Activated CD4-positive, alpha-beta T cell treated with anti-CD3 and anti-CD28 coated beads, Interleukin-2, amount 50 U/mL, for 4 hours (primary cell): Measurements from ENCODE around the gene OXCT1.
"Not testable (repeated sequence)": the region's sequence is repeated elsewhere in the genome, so short reads cannot be mapped to it uniquely, and the experiment has no call there.

Experiments
- DNase-seq, 2 experiments: peaks; one replicate each; pipeline ENCODE4 v3.0.0-alpha.2; 2020

OXCT1 gene

GRCh38 chr5:41770799-41771198, 99.4 kb downstream of the OXCT1 start:
- DNase-seq = no peak

- no peak for DNase-seq
Measured at GRCh38 chr5:41768692-41769091, 101.5 kb downstream of the OXCT1 start.

- DNase-seq = no peak
Measured at GRCh38 chr5:41764650-41765049, 105.6 kb downstream of the OXCT1 start.

- no peak for DNase-seq
Measured at GRCh38 chr5:41763574-41763973, 106.7 kb downstream of the OXCT1 start.

GRCh38 chr5:41763081-41763480, 107.1 kb downstream of the OXCT1 start:
- DNase-seq = no peak

GRCh38 chr5:41762426-41762825, 107.8 kb downstream of the OXCT1 start:
- no peak for DNase-seq

GRCh38 chr5:41761663-41762062, 108.6 kb downstream of the OXCT1 start:
- DNase-seq = no peak

GRCh38 chr5:41755705-41756104, 114.5 kb downstream of the OXCT1 start:
- no peak for DNase-seq

- no peak for DNase-seq
Measured at GRCh38 chr5:41754857-41755256, 115.4 kb downstream of the OXCT1 start.

GRCh38 chr5:41751867-41752266, 118.4 kb downstream of the OXCT1 start:
- DNase-seq = no peak

- DNase-seq = no peak
Measured at GRCh38 chr5:41748631-41749030, 121.6 kb downstream of the OXCT1 start.

- no peak for DNase-seq
Measured at GRCh38 chr5:41747708-41748107, 122.5 kb downstream of the OXCT1 start.

GRCh38 chr5:41747301-41747700, 122.9 kb downstream of the OXCT1 start:
- DNase-seq = no peak

GRCh38 chr5:41742608-41743007, 127.6 kb downstream of the OXCT1 start:
- DNase-seq = not testable (repeated sequence)

GRCh38 chr5:41738710-41739354, 131.4 kb downstream of the OXCT1 start:
- no peak for DNase-seq

- no peak for DNase-seq
Measured at GRCh38 chr5:41736641-41737040, 133.6 kb downstream of the OXCT1 start.

- DNase-seq = no peak
Measured at GRCh38 chr5:41735213-41735612, 135.0 kb downstream of the OXCT1 start.

GRCh38 chr5:41729381-41729780, 140.8 kb downstream of the OXCT1 start:
- DNase-seq = not testable (repeated sequence)

GRCh38 chr5:41728281-41728680, 141.9 kb downstream of the OXCT1 start:
- no peak for DNase-seq

GRCh38 chr5:41722359-41722950, 147.8 kb downstream of the OXCT1 start:
- DNase-seq = no peak

- no peak for DNase-seq
Measured at GRCh38 chr5:41721516-41721915, 148.7 kb downstream of the OXCT1 start.

- DNase-seq = no peak
Measured at GRCh38 chr5:41716382-41716781, 153.8 kb downstream of the OXCT1 start.

- DNase-seq = not testable (repeated sequence)
Measured at GRCh38 chr5:41714446-41714845, 155.8 kb downstream of the OXCT1 start.

GRCh38 chr5:41708604-41708940, 161.7 kb downstream of the OXCT1 start:
- no peak for DNase-seq
